GM19397 (cell line): ENCODE data around the gene TMX3.

Experiments used
- ATAC-seq: cut with Tn5 transposase; IDR thresholded peaks from one replicate; pipeline ENCODE4 v1.9.1; 2021; ENCODE audit warnings: mild to moderate bottlenecking, moderate library complexity; ENCODE audit not compliant: unreplicated experiment

The TMX3 gene, protein sequence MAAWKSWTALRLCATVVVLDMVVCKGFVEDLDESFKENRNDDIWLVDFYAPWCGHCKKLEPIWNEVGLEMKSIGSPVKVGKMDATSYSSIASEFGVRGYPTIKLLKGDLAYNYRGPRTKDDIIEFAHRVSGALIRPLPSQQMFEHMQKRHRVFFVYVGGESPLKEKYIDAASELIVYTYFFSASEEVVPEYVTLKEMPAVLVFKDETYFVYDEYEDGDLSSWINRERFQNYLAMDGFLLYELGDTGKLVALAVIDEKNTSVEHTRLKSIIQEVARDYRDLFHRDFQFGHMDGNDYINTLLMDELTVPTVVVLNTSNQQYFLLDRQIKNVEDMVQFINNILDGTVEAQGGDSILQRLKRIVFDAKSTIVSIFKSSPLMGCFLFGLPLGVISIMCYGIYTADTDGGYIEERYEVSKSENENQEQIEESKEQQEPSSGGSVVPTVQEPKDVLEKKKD

DNA sequence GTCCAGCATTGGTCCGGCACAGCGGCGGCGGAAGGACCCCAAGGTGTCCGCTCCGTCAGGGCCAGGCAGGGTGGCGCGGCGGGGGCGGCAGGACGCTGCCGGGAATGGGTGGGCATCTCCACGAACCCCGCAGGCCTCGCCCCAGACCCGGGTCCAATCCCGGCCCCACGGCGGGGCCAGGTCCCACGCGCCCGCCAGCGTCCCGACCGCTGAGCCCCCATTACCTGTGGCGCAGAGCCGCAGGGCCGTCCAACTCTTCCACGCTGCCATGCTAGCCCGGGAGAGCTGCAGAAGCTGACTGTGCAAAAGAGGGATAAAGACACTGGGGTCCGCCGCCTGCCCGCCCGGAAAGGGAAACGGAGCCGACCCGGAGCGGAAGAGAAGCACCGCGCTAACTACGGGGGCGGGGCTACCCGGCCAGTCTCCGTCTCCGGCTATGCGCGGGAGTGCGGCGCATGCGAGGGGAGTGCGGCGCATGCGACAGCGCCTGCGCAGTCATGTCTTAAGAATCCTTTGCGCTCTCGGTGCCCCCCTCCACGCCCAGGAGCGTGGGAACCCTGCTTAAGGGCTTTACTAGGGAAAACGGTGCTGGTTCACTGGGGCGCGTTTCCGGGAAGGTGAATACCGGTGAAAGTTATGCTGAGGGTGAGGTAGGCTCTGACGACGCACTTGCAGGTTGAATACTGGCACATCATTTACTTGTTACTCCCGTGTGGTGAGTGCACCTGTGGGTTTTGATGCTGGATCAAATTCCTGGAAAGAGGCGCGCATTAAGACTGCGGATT is at the start of gene TMX3:
Gene TMX3 (minus strand): TSS at position 397 of the 785 bp plus-strand sequence. CDS start 127 bp downstream, at position 270.
- ATAC-seq = peak; percentile 98

DNA sequence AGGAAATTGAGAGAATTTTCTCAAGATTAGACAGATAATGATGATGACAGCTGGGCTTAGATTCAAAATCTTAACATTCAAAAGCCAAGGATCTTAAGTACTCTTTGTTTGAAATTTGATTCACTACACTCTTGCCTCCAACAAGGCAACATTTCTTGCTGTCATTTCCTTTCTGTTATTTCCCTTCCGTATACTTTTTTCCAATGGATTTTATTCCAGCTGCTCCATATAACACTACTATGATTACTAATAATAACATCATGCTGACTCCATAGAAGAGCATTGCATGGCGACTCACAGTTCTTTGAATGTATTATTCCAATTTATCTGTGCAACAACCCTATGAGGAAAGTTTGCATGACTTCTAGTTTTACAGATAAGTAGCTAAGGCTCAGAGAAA is 49.1 kb upstream of the TMX3 start:
- no peak for ATAC-seq

DNA sequence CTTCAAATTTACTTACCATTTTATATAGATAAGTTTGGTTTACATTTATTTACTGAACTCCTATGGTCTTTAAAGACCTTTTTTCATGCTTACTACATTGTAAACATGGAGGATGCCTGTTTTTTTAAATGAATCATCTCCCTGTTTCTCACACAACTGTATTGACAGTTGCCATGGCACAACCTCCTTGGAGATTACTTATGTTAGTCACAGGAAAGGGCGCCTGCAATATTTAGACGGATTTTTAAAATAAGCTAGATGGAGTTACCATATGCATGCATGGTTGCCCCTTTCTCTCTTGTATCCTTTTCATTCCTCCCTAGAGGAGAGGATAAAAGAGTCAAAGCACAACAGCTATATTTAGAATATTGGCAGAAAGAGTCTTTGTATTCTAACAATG is 48.2 kb upstream of the TMX3 start:
- ATAC-seq = no peak

DNA sequence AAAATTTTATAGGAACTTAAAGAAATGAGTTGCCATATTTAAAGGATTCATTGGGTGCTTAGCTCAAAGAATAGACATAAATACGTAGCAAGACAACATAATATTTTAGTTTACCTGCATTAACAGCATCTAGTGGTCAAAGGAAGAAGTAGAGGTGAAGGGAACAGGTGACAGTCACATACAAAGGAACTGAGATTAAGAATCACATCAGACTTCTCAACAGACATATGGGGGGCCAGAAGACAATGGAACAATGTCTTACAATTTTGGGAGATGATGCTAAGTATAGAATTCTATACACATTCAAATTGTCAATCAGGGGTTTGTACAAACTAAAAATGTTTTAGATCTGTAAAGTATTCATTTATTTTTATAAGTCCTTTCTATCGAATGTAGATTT is 44.4 kb upstream of the TMX3 start:
- no peak for ATAC-seq

DNA sequence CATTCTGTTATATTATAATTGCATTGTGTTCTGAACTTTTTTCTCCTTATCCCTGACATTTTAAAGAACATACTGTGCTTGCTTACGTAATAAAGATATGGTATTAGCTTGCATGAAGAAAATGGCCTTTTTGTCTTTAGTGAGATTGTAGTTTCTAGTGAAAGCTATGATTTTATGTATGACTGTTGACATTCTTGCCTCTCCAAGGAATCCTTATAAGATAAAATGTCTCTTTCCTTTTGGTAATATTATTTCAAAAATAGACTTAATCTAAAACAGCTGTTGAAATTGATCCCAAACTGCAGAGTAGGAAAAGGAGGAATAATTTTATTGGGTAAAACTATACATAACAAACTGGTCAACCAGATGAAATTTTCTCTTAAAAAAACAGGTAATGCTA is 42.2 kb upstream of the TMX3 start:
- ATAC-seq = no peak

DNA sequence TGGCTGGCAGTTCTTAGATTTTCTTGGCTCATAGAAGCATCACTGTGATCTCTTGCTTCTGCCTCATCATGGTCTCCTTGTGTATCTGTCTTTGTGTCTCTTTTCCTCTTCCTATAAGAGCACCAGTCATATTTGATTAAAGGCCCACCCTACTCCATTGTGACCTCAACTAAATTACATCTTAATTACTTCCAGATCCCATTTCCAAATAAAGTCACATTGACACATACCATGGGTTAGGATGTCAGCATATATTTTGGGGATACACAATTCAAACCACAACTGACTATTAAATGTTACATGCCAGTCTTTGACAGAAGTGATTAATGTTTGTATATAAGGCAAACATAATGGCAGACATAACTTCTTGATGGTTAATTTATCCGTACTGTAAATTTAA is 27.3 kb upstream of the TMX3 start:
- no peak for ATAC-seq

DNA sequence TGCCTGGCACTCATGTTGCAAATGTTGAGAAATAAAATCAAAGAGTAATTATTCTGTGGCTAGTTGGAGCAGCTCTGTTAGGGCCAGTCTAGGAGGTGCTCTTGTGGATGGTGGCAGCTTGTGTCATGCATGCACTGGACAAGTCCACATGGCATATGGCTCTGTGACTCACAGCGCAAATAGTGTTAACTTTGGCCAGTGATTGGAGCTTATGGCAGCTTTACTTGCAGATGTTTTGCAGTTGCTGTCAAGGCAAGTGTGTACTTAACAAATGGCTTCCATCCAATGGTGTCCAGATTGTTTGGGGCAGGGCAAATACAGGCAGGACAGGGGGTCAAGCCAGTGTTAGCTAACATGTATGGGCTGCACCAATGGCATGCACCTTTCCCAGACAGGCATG is 26.1 kb upstream of the TMX3 start:
- no peak for ATAC-seq

DNA sequence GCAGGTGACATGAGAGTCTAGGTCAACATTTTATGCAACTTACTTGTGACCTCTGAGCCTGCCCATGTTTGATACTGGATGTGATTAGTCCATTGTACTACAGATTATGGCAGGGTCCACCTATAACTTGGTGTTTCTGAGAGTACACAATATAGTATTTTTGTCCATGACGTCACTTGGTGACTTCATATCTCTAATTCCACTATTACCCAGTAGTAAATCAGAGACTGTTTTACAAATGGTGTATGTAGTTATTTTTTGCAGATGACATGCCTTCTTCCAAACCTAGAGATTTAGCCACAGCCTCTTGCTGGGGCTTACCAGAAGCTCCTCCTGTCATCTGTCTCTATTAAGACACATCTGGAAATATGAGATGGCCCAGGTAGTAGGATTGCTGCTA is 24.6 kb upstream of the TMX3 start:
- ATAC-seq = no peak

DNA sequence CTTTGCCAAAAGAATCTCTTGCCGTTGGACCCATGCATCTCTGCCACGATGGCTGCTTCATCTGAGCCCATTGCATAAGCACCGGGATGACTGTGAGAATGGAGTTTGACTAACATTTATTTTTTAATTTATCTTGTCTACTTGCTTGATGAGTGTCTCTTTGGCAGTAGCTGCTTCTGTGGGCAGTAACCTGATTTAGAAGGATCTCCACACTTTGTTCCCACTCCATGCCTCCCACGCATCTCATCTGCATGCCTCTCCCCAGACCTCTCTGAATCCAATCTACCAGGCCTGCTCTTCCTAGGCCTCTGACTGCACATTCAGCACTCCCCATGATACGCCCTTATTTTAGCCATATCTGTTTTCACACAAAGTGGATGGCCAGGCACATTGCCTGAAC is 23.7 kb upstream of the TMX3 start:
- ATAC-seq = no peak

DNA sequence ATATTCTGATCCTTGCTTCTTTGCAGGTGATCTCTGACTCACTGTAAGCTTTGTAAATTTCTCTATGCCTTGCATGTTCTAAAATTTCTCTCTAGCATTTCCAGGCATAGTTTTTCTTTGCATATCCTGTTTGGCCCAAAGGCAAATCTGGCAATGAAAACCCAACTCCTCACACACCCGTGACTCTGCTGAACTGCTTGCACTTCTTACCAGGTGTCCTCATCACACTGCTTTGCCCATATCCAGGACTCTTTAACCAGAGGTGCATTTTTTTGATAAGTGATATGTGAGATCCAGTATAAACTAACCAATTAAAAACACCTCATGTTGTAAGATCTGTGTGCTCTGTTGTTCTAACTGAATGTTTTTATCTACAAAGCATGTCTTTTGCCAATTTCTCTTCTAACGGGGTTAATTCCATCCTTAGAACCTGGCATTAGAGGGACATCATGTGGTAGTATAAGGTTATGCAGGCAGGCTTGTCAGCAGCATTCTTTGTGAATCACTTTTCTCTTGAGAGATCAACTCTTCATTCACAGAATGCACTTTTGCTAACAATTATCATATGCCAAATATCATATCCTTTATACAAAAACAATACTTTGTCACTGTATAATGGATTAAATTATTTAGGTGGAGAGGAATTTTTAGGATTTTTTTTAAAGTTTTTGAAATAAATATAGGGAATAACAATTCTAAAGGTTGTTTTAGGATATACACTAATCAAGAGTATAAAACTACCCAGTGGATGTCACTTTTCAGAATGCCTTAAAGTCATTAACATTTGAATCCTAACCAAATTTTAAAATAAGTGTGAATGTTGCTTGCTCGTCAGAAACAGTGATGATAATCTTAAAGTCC is 20.8 kb upstream of the TMX3 start:
- ATAC-seq = peak; percentile 80

DNA sequence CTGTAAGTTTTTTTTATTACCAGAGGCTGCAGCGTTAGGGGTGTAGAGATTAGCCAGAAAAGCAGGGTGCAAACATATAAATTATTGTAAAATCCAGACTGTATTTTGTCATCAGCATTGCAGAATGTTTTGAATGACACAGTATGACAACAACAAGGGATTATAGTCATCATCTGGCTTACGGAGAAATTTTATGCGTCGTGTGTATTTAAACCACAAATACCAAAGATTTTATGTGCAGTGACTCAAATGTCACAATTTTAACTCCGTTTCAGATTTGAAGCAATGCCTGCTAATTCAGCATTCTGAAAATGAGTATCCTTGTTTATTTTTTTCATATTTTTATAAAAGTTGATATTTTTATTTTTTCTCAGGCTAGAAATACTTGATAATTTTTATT is 19.4 kb upstream of the TMX3 start:
- ATAC-seq = no peak

DNA sequence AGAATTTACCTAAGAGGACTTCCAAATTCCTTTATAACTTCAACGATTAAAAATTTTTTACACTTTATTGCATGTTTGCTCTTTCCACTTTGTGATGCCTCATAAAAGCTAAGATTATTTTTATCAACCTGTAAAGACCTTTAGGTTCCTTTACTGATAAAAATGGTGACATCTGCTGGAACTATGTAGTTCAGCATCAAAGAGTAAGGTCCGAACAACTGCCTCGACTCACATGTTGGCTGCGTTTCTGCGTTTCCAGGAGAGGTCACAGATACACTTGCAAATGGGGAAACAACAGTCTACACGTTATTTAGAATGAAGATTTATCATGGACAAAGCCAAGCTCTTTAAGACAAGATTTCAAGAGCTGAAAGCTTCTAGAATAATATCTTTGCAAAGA is 18.8 kb upstream of the TMX3 start:
- ATAC-seq = no peak

DNA sequence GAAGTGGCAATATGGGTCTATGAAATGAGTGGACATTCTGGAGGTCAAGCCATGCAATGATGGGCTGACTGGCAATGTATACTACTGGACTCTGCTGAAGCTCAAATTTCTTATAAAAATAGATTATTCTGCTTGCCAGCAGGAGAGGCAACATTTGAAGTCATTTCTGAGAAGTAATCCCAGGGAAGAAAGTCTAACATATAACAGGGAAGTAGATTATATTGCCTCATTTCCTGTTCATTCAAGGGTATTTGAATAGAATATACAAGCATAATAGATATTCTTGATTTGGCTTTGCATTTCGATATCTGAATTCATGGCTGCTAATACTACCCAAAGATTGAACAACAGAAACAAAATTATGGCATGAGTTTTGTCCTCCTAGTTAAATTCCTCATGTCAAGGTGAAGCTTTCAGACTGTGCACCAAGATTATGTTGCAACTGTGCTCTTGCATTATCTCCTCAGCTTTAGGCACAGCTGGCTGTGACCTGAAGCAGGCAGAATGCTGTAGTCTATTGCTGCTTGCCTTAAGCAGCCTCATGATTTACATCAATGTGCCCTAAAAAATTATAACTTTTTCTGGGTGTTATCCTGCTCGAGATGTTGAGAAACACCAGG is 13.3 kb upstream of the TMX3 start:
- no peak for ATAC-seq

DNA sequence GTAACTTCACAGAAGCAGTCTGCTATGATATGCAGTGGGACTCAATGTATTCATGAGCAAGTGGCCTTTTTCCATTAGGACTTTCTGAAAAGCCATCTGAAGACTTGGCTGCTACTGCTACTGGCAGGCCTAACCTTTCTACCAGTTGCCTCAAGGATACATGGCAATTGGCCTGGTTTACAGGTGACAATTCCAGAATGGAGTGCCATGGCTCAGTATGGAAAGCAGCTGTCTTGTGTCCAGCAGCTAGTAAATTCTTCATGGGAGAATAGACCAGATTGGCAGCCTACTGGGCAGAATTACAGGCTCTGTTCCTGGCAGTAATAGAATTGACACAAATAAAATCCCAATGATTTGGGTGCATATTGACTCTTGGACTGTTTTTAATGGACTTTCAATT is 12.6 kb upstream of the TMX3 start:
- no peak for ATAC-seq

DNA sequence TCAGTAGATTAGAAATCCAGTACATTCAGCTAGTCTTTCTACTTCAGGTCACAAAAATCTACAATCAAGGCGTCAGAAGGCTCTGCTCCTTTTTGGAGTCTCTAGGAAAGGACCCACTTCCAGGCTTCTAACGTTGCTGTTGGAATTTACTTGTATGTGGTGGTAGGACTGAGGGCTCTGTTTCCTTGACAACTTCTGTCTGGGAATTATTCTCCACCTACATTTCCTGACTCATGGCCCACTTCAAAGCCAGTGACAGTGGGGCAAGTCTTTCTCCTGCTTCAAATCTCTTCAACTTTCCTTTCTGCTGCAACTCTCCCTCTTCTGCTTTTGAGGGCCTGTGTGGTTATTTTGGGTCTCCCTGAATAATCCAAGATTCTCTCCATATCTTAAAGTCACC is 10.4 kb upstream of the TMX3 start:
- no peak for ATAC-seq

DNA sequence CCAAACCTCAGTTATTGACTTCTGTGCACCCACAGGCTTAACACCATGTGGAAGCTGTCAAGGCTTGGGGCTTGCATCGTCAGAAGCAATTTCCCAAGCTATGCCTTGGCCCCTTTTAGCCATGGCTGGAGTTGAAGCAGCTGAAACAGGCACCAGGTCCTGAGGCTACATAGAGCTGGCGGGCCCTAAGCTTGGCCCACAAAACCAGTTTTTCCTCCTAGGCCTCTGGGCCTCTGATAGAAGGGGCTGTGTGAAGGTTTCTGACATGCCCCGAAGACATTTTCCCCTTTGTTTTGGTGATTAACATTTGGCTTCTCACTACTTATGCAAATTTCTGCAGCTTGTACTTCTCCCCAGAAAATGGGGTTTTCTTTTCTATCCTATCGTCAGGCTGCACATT is 9.1 kb upstream of the TMX3 start:
- no peak for ATAC-seq

DNA sequence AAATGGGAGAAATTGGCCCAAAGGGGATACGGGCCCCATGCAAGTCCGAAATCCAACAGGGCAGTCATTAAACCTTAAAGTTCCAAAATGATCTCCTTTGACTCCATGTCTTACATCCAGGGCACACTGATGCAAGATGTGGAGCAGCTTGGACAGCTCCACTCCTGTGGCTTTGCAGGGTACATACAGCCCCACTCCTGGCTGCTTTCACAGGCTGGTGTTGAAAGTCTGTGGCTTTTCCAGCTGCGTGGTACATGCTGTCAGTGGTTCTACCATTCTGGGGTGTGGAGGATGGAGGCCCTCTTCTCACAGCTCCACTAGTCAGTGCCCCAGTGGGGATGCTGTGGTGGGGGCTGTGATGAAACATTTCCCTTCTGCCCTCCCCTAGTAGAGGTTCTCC is 8.6 kb upstream of the TMX3 start:
- ATAC-seq = no peak

DNA sequence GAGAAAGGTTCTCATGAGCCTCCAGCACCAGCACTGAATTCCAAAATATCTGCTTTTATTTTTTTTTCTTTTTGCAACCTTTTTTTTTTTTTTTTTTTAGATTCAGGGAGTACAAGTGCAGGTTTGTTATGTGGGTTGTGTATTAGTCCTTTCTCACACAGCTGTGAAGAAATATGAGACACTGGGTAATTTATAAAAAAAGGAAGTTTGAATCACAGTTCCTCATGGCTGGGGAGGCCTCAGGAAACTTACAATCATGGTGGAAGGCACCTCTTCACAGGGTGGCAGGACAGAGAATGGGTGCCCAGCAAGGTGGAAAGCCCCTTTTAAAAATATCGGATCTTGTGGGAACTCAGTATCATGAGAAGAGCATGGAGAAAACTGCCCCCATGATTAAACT is 7.9 kb upstream of the TMX3 start:
- ATAC-seq = no peak

DNA sequence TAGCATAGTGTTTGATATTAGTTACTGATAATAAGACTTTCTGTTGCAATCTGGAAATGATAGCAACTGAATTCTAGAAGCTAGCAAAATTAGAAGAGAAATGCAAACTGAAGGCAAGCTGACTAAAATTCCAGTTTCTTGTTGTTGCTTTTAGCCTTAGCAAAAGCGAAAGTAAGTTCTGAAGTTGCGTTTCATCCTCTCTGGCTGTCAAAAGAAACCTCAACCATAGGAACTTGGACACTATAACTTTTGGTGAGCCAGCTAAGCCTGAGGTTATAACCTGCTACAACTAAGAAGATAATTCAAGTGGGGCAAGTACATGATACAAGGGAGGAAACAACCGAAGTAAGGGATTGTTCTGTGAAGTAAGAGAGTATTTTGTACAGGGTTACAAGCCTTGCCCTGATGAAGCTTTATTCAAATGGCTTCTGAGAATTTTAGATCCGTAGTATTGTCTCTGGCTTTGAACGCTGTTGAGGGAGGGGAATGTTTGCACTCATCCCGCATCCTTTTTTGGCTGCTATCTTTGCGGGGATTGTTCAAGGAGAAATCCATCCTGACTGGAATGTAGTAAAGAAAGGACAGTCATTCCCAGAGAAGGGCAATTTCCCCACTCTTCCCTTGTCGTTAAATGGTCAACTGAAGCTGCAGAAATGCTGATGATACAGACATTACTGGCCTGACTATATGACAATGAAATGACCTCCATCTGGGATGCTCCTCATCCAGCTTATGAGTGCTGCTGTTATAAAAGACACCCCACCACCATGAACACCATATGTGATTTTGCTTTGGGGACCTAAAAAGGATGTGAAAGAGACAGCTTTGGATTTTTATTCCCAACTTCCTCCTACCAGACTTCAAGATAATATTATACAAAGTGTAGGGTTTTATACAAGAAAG is 7.0 kb upstream of the TMX3 start:
- peak; percentile 88 for ATAC-seq

DNA sequence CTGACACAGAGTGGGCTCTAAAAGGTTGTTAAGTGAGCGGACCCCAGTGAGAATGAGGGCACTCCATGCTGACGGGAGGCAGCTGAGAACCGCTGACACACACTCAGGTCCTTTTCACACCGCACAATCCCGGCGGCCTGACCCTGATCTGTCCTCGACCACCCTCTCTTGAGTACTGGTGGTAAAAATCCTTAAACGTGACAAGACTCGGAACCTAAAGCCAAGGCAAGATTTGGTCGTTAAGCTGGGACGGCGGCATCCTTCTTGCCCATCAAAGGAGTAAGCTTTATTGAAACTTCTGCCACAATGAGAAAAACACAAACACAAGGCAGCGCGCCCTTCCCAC is 569 bp downstream of the TMX3 start:
- peak; percentile 5 for ATAC-seq
